Activated CD4-positive, alpha-beta T cell treated with anti-CD3 and anti-CD28 coated beads, Interleukin-2, amount 50 U/mL, for 24 hours (primary cell): ENCODE data around the gene PPFIA2.
"Not testable (repeated sequence)": the region's sequence is repeated elsewhere in the genome, so short reads cannot be mapped to it uniquely, and the experiment has no call there.

Source experiments
- DNase-seq, 2 donors: peaks; one replicate each; pipeline ENCODE4 v3.0.0-alpha.2; 2020; ENCODE audit warnings: low read depth in 1 of 2, low spot score in 1 of 2

Gene PPFIA2

DNA sequence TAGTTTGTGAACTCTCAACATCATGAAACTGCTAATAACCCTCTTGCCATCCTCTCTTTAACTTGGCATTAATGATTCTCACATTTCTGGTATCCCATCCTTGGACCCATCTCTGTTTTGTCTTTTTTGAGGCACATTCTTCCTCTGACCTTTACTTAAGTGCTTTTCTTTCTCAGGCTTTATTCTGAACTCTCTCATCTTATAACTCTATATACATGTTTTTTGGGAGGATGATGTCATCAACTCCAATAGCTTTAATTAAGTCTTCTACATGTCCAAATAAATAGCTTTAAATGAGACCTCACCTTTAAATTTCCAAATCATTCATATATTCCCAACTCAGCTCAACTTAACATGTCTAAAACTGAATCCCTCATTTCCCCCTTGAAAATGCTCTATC is 88.4 kb downstream of the PPFIA2 start:
- DNase-seq, result no peak

DNA sequence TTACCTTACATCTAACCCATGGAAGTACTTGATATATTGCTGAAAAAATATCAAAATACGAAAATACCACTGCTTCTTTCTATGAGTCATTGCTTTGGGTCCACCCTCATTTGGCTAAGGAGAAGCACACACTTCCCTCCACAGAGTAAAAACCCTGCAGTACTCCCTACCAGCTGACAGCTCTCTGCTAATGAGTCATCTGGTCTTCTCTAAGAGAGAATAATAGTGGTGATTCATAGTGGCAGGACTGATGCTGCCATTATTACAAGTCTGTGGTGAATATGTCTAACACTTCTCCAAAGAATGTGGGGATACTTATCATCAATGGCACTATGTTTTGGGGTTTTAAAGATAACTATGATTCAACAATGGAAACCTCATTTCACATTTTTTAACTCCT is 90.7 kb downstream of the PPFIA2 start:
- peak in 1 of 2 donors; percentile 32 for DNase-seq

DNA sequence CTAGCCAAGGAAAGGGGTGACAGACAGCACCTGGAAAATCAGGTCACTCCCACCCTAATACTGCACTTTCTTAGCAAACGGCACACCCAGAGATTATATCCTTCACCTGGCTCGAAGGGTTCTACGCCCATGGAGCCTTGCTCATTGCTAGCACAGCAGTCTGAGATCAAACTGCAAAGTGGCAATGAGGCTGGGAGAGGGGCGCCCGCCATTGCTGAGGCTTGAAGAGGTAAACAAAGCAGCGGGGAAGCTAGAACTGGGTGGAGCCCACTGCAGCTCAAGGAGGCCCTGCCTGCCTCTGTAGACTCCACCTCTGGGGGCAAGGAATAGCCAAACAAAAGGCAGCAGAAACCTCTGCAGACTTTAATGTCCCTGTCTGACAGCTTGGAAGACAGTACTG is 99.8 kb downstream of the PPFIA2 start:
- DNase-seq, result not testable (repeated sequence)

DNA sequence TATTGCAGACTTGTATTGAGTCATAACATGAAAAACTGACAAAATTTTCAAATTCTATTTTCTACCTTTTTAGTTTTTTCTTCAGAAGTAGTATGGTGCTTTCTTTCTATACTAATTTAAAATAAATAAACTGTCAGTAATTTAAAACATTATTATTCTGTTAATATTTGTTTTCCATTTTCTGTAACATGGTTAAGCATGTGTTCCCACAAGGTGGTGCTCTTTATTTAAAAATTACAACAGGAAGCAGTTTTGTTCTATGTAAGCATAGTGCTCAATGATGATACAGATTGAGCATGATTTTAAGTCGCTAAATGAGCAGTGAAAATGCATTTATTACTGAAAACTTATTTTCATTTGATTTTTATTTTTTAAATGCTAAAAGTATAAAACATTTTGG is 114.6 kb downstream of the PPFIA2 start:
- DNase-seq, result no peak

DNA sequence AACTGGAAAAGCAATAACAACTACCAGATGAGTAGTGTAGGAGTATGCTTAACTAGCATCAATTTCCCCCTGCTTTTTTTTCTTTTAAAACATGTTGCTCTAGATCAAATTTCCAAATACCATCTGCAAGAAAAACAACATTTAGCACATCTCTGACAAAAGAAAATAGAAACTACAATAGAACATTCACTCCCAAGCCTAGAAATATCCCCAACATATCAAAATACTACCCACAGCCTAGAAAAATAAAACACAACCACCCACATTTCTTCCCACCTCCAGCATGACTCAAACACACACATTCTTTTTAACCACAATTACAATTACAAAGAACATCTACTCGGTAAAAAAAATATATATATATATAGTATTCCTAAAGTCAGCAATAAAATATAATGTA is 120.0 kb downstream of the PPFIA2 start:
- no peak for DNase-seq

DNA sequence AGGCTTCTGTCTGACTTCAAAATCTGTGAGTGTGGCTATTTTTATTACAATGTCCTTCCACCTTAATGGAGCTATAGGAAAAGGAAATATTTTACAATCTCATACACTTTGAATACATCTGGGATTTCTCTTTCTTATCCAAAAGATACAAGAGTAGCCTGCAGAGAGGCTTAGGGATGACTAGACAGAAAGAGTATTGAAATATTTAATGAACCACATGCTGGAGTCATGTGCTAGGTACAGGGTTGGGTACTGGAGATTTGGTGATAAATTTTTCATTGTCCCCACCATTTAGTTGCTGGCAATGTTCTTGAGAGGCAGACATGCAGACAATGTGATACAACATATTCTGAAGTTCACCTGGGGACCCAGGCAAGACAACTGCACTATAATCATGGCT is 126.0 kb downstream of the PPFIA2 start:
- DNase-seq, result no peak

DNA sequence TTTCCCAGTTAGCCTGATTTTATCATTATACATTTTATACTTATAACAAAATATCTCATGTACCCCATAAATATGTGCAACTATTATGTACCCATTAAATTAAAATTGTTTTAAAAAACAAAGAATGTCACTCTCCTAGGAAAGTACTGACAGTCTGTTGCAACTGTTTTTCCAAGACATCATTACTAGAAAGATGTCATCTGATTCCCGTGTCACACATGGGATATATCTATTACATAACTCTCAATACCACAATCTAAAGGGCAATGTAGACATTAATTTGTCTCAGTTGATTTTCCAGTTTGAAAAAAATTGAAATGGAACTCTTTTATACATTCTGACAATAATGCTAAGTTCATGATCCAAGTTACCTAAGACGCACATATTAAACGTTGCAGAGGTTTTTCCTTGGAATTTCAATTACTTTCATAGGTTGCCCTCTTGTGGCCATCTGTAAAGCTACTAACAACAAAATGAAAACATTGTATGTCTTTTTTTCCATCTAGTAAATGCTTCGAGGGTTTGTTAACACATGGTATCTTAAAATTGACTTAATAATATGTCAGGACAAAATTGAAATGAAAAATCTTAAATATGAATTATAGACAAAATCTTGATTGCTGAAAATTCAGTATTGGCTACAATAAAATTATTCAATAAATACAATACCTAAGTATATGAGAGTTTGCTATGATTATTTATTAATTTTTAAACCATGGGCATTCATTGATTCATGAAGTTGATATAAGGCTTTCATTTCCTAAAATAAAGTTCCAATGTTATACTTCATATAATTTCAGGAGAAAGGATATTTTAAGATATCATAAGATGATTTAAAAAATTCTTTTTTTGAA is 131.6 kb downstream of the PPFIA2 start:
- DNase-seq, result no peak

DNA sequence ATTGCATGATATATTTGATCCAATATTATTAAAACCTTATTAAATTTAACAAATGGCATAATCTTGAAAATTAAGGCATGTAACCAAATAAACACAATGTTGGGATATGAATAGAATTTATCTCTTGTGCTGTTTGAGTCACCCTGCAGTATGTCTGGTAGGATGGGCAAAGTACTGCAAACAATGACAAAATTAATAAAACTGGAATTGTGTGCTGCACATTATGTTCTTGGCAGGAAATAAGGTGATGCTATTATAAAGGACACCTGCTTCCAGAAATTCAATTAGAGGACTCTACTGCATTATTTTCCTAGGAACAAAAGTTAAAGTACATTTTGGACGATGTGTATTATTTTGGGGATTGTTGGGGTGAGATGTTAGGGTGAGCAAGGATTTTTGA is 132.7 kb downstream of the PPFIA2 start:
- no peak for DNase-seq

DNA sequence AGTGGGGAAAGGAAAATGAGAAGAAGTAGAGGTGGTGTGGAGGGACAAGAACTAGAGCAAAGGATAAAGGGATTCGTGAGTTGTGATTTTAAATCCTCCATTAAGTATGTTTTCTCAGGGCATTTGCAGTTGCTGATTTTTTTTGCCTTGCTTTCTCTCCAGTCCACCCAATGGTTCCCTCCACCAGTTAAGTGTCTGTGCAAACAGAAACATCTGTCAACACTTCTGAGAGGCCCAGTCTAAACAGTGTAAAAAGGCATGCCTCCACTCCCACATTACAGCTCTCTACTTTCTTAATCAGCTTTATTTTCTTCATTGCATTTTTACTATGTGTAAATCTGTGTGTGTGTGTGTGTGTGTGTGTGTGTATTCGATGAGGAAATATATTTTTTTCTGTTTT is 141.2 kb downstream of the PPFIA2 start:
- no peak for DNase-seq

DNA sequence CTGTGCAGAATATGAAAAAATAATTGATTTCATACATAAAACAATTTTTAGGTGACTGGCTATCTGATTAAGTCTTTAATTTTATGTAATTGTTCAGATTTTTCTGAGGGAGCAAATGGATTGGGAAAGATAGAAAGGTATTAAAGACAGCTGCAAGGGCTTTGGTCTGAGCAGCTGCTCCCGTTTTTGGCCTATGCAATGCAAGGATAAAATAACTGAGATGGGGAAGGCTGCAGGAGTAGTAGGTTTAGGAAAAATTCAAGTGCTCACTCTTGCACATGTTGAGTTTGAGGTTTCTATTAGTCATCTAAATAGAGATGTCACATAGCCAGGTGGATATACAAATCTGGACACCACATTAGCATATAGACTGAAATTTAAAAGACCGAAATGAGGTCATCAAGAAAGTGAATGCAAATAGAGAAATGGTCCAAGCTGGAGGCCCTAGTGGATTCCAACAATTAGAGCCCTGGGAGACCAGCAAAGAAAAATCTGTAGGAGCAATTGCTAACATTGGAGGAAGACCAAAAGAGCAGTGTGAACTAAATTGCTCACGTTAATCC is 144.0 kb downstream of the PPFIA2 start:
- DNase-seq, result no peak

DNA sequence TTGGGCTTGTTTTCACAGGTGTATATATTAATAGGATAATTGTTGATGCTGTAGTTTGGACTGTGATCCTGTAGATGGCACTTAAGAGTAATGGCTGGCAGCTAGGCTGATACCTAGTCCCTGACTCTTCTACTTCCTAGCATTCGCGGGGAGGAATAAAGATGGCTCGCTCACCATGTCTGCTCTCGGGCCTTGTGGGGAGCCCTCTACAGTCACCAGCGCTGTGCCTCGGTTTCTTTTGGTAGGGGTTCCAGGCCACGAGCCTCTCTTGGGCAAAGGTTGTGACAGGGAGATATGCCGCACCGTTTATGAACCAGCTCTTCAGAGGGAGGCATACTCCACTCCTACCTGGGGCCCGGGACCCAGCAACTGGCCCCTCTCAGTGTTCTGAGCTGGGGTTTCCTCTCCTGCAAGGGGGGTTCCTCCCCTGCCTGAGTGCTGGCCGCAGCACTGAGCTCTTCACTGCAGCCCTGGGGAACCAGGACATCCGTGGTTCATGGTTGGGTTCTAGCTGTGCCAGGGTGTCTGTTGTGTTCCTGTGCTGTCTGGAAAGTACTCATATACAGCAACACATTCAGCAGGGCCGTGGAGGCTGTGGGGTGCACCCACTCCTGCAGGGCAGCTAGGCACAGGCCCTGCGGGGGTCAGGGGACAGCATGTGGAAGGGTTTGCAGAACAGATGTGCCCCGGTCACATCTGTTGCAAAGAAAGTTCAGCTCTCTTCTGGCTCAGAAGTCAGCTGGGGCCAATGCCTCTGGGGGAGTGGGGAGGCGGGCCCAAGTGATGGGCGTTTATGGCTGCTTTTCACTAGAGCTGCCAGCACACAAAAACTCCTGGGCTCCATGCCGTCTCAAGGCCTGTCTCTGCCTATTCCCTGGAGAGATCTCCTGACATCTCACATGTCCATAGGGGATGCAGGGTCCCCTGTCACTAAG is 147.9 kb downstream of the PPFIA2 start:
- DNase-seq, result no peak

DNA sequence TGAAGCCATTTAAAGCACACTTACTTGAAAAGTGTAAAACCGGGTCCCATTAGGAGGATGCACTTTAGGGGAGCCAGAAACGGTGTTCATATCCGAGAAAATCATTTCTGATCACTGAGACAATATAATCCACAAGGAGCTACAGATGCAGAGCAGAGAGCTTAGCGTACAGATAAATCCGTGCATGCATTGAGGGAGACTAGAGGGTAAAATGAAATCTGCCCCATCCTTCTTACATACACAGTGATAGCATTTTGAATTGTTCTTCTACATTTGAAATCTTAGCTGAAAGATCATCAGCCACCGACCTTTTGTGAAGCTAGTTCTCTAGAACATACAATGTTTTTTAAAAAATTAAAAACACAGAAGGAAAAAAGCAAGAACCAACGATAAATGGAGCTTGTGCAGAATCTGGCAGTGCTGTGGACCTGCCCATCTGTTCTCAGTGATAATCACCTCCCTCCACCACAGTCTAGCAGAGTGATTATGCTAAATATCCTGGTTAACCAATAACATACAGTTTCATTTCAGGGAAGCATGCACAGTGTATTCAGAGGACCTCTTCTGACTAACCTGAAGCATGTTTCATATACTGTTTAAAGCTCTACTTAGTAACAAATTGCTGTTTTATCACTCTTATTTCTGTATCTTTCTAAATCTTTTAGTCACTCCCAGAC is 161.1 kb downstream of the PPFIA2 start:
- no peak for DNase-seq

DNA sequence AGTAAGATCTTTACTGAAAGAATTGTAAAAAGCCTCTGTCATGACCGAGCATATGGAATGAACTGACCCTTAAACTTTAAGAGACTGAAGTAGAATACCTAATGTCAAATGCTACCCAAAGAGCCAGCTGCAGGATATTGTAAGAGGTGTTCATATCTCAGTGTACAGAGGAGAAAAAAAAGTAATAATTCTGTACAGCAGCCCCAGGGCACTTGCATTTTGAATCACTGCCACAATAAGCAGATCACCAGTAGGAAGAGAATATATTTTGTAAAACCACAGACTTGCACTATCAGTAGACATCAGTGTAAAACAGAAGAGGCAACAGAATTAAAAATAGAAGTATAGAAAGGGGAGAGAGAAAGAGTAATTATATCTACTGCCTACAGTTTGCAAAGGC is 162.6 kb downstream of the PPFIA2 start:
- DNase-seq, result no peak

DNA sequence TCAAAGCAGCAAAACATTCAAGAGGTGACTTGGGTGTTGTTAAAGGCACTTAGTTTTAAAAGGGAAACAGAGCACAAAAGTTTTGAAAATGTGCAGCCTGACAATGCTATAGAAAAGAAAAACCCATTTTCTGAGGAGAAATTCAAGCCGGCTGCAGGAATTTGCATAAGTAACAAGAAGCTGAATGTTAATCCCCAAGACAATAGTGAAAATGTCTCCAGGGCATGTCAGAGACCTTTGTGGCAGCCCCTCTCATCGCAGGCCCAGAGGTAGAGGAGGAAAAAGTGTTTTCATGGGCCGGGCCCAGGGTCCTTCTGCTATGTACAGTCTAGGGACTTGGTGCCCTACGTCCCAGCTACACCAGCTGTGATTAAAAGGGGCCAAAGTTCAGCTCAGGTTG is 167.9 kb downstream of the PPFIA2 start:
- DNase-seq, result no peak

DNA sequence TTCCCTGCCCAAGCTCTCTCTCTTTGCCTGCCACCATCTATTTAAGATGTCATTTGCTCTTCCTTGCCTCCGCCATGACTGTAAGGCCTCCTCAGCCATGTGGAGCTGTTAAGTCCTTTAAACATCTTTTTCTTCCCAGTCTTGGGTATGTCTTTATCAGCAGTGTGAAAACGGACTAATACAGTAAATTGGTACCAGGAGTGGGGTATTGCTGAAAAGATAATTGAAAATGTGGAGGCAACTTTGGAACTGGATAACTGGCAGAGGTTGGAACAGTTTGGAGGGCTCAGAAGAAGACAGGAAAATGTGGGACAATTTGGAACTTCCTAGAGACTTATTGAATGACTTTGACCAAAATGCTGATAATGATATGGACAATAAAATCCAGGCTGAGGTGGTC is 168.4 kb downstream of the PPFIA2 start:
- not testable (repeated sequence) for DNase-seq

DNA sequence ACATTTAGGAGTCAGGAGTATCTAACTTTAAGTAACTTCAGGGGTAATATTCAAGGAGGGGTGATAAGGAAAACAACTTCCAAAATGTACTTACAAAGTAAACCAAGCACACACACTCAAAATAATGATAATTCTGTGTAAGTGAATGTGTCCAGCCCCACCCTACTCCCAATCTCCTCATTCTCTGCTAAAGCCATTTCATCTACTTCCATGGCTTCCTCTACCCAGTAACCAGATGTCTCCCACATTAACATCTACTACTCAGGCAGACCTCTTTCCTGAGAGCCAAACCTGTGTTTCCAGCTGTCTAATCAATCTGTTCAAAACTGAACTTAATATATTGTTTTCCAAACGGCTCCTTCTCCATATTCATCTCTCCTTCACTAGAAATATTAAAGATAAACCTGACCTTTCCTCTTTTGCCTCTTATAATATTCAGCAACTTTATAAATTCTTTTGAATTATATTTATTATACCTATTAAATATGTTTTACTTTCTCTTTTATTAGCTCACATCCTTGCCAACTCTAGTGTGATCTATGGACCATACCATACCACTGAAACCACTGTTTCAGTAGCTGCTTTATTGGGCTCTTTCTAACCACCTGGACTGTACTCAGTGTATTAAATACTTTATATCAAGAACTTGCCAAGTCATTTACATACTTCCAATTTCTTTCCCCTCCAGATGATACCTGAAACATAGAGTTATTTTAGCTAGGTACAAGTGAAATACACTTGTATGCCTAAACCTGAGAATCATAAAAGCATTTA is 170.7 kb downstream of the PPFIA2 start:
- DNase-seq, result no peak

DNA sequence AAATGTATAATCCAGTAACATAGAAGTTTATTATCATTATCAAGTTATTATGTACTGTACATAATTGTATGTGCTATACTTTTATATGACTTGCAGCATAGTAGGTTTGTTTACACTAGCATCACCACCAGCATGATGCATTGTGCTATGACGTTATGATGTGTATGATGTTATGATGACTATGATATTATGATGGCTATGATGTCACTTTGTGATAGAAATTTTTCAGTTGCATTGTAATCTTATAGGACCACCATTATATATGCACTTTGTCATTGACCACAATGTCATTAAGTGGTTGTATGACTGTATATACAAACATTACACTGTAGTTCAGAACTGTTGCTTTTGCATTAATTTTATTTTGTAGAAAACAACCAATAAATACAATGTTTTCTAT is 173.4 kb downstream of the PPFIA2 start:
- DNase-seq, result no peak

DNA sequence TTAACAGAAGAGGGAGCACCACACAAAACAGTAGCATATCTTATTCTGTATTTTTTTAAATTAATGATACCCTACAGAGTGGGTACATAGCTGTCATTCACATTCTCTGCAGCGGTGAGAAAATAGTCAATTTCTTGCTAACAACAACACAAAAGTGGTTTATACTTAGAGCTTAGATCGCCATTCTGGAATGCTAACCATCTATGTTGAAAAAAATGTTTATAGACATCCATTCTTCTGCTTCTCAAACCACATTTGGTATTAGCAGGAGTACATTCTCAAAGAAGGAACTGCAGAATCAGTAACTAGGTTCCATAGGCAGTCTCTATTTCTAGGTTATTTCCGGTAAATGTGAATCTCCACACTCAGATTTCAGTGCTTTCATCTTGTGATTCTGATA is 185.9 kb downstream of the PPFIA2 start:
- no peak for DNase-seq

DNA sequence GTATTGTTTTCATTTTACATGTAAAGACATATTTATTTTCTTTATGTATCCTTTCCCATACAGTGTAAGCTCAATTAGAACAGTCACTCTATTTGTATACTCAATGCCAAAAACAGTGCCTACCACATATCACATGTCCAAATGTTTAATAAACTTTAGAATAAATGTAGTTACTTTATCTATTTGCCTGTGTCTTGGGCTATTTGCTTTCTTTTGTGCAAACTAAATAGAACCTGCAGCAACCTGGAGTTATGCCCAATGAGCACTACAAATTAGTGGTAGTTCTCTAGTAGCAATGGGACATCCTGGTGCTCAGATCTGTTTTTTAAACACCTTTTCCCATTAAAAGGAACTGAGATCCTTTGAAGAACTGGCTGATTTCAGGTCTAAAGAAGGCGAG is 186.7 kb downstream of the PPFIA2 start:
- DNase-seq, result no peak

DNA sequence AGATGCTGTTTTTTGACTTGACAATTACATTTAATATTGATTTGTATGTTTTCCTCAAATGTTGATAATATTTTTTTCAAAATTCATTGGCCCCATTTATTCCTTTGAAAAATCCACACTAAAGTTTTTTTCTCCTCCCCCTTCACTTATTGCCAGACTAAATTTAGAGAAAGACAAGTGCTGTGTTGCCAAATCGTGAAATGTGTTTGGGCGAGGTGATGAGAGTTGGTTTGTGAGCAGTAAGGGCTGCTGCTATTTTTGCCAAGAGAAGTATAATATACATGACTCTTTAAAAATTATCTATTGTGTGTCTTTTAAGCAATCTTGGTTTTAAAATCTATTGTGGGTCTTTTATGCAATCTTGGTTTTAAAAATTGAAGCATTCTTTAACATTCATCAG is 188.9 kb downstream of the PPFIA2 start:
- no peak for DNase-seq

DNA sequence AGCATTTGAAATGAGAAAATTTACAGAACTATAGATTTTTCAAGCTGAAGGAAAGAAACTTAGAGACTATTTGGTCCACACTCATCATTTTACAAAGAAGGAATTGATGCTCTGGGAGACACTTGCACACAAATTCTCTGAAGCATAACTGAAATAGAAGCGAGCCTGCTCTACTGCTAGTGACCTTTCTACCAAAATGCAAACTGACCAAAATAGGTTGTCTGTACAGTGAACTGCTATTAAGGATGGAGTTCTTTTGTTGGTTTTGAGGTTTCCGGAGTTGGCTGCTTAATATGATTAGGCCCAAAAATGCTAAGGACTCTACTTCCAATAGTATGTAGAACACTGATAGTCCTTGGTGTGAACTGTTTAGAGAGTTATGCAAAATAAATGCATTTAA is 194.9 kb downstream of the PPFIA2 start:
- no peak for DNase-seq
